ENCODE results near the gene DEPP1.

The DEPP1 gene

DNA sequence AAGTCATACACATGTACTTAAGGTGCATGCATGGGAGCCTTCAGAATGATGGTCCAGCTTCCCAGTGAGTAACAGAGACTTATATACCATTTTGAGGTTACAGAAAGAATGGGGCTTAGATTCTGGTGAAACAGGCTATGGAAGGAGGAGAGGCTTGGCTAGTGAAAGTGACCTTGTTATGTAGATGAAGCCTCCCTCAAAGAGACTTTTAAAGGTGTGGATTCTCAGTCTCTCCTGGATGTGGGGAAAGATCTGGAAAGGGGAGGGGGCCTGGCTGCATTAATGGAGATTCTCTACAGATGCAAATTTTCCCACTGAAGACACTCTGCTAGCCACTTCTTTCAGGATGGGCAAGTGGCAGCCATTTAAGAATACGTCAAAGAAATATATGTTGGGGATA, 13.5 kb downstream of the DEPP1 start:
- Histone ChIP-seq H3K4me3 (replicated peaks; ENCODE audit: low read depth, low read length) (no peak overlapping the region), H3K36me3 (ENCODE audit: control insufficient read depth, insufficient read depth, low read length) (peaks cover 4% of the 10 kb centered on the region), H3K27me3 (replicated peaks; ENCODE audit: control insufficient read depth, insufficient read depth, low read length) (no peaks in the 10 kb centered on the region)
- no peak for DNase-seq (ENCODE audit: extremely low read depth, insufficient read length)
- TF ChIP-seq, protein P1, sequence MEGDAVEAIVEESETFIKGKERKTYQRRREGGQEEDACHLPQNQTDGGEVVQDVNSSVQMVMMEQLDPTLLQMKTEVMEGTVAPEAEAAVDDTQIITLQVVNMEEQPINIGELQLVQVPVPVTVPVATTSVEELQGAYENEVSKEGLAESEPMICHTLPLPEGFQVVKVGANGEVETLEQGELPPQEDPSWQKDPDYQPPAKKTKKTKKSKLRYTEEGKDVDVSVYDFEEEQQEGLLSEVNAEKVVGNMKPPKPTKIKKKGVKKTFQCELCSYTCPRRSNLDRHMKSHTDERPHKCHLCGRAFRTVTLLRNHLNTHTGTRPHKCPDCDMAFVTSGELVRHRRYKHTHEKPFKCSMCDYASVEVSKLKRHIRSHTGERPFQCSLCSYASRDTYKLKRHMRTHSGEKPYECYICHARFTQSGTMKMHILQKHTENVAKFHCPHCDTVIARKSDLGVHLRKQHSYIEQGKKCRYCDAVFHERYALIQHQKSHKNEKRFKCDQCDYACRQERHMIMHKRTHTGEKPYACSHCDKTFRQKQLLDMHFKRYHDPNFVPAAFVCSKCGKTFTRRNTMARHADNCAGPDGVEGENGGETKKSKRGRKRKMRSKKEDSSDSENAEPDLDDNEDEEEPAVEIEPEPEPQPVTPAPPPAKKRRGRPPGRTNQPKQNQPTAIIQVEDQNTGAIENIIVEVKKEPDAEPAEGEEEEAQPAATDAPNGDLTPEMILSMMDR (IDR thresholded peaks at IDR 0.05; ENCODE audit: insufficient read depth, low read length, poor library complexity, severe bottlenecking), result no peak

DNA sequence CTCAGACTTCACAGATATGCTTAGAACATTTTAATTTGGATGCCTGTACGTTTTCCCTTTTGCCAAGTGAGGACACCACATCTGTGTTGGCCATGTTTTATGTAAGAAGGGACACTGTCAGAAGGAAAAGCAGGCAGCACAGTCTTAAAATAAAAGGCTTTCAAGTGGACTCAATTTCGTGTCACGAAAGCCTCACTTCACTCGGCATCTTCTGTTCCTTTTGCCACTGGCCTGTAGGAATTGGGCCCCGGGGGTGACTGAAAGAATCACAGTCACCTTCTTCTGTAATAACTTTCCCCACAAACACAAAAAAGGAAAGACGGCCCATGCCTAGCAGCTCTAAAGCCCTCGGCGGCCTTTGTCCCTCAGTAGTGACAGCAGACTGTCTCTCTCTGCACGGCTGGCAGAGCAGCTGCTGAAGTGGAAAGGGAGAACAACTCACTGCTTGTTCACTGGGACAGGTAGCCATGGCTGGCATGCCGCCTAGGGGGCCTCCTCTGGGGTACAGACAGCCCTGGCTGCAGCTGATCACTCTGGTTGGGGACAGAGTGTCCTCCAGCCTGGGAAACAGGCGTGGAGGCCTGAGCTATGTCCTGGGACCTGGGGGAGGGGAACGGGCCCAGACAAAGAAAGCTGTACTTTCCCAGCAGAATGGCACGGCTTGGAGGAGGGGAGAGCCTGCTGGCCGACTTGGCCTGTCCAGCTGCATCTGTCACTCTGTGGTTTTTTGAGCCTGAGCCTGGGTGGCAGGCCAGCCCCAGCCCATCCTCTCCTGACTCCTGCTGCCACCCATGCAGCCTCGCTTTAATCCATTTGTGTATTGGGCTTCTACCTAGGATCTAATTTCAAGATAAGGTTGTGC, 14.6 kb downstream of the DEPP1 start:
- DNase-seq (ENCODE audit: extremely low read depth, insufficient read length), result peak; percentile 66
- Histone ChIP-seq H3K36me3 (ENCODE audit: control insufficient read depth, insufficient read depth, low read length) (no peaks in the 10 kb centered on the region), H3K4me3 (replicated peaks; ENCODE audit: low read depth, low read length) (peak overlapping the region; percentile 33), H3K27me3 (replicated peaks; ENCODE audit: control insufficient read depth, insufficient read depth, low read length) (no peaks in the 10 kb centered on the region)
- TF ChIP-seq, protein P1 (IDR thresholded peaks at IDR 0.05; ENCODE audit: insufficient read depth, low read length, poor library complexity, severe bottlenecking), result peak; percentile 3

DNA sequence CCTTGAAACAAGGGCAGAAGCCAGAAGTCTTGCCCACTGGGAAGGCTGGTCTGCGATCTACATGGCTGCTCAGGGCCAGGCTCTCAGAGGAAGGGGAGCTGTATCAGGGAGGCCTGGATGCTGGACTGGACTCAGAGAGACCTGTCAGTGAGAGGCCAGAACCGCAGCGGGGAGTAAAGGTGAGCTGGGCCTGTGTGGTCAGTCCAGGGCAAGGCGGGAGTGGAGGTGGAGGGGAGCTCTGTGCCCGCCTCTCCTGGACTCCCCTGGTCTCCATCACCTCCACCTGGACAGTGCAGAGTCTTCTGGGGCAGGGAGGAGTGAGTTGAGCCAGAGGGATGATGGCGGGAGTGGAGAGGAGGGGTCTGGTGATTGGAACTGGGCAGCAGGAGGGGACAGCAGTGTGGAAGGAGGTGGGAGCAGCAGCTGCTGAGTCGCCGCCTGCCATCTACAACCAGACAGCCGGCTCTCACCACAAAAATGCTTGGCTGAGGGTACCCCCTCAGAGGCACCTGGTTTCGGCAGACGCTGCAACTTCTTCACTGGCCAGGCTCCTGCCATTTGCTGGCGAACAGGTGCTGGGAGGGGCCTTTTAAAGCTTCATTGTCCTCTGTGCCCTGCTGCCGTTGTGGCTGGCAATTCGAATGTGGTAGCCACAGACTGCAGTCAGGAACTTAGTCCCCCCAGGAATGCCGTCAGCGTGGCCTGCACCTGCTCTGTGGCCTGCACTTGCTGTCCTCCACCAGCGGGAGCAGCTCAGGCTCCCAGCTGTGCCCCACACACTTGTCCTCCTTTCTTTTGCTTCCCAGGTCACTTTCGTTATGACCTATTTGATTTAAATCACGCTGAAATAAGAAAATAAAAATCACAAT, 15.5 kb downstream of the DEPP1 start:
- Histone ChIP-seq H3K36me3 (ENCODE audit: control insufficient read depth, insufficient read depth, low read length) (no peaks in the 10 kb centered on the region), H3K4me3 (replicated peaks; ENCODE audit: low read depth, low read length) (peak overlapping the region; percentile 33), H3K27me3 (replicated peaks; ENCODE audit: control insufficient read depth, insufficient read depth, low read length) (no peaks in the 10 kb centered on the region)
- TF ChIP-seq, protein P1 (IDR thresholded peaks at IDR 0.05; ENCODE audit: insufficient read depth, low read length, poor library complexity, severe bottlenecking), result peak; percentile 28
- peak; percentile 55 for DNase-seq (ENCODE audit: extremely low read depth, insufficient read length)

DNA sequence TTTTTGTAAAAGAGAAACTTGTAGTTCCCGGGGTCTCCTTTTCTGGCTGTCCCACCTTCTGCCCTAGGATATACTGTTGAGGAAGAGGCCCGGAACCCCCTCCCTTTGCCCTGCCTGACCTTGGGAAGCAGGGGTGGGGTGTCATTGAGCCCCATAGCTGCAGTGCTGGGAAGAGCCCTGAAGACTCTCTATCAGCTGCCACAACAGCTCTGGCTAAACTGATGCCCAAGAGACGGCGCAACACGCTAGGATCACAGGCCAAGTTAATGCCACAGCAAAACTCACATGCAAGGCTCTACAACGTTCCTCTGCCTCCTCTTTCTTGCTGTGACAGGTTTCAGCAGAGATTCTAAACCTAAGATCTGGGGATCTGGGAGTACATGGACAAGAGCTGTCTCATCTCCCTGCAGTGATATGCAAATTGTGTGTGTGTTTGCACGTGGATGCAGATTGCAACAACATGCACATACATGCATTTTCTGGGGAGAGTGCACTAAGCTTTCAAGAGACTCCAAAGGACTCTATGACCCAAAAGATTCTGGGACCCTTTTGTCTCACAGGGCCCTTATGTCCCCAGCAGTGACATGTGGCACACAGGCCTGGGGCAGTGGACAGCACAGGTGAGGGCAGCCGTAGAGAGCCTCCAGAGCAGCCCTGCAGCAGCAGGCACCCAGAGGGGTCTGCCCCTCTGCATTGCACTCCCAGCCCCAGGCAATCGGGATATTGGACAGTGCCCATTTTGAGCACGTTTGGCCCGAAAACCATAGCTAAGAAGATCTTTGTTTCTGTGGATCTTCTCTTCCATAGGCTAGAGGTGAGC, 16.5 kb downstream of the DEPP1 start:
- H3K4me3 ChIP-seq (replicated peaks; ENCODE audit: low read depth, low read length), result no peak overlapping the region
- TF ChIP-seq, protein P1 (IDR thresholded peaks at IDR 0.05; ENCODE audit: insufficient read depth, low read length, poor library complexity, severe bottlenecking), result no peak
- H3K27me3 ChIP-seq (replicated peaks; ENCODE audit: control insufficient read depth, insufficient read depth, low read length), result no peaks in the 10 kb centered on the region
- H3K36me3 ChIP-seq (ENCODE audit: control insufficient read depth, insufficient read depth, low read length), result no peaks in the 10 kb centered on the region
- DNase-seq (ENCODE audit: extremely low read depth, insufficient read length), result no peak

DNA sequence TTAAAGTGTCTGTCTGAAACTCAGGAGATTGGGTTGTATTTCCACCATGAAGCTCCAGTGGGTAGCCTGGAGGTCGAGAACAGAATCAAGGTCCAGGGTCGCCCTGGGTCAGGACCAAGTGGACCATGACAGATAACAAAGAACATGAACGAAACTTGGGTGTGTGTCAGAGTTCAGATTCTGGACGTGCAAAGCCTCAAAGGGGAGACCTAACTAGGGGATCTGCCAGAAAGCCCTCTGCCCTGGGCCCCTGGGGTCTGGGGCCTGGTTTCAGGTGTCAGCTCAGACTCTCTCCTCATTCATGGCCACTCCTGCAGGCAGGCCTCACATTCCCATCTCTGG, 17.4 kb downstream of the DEPP1 start:
- DNase-seq (ENCODE audit: extremely low read depth, insufficient read length), result no peak
- Histone ChIP-seq H3K27me3 (replicated peaks; ENCODE audit: control insufficient read depth, insufficient read depth, low read length) (no peaks in the 10 kb centered on the region), H3K36me3 (ENCODE audit: control insufficient read depth, insufficient read depth, low read length) (peaks cover 2% of the 10 kb centered on the region)

More for the DNA sequence above, 17.4 kb downstream of the DEPP1 start:
- H3K4me3 ChIP-seq (replicated peaks; ENCODE audit: low read depth, low read length), result peak overlapping the region; percentile 81
- TF ChIP-seq, protein P1 (IDR thresholded peaks at IDR 0.05; ENCODE audit: insufficient read depth, low read length, poor library complexity, severe bottlenecking), result no peak

Data from GM06990 (cell line).